OCI-LY7 (cell line): ENCODE results near the gene VEGFB. TPM values are rescaled to one million over a fixed set of nuclear protein-coding genes. Genes with fewer than 3 reads are reported as not detected.

Source experiments
- BruUV-seq: library from RNA; stranded (reverse); fragments of 400-500 nt; replicated peaks from 2 replicates; lab custom pipeline; 2021; lab: Mats Ljungman, UMichigan
- CTCF ChIA-PET: fragments of 300-600 bp; sonication (Branson Sonifier 250); formaldehyde crosslinking; loops from one replicate; lab custom pipeline; 2022; ENCODE audit warnings: antibody characterized with exemption; ENCODE audit not compliant: unreplicated experiment; lab: Charles Lee
- POLR2A ChIA-PET: fragments of 300-600 bp; sonication (Branson Sonifier 250); formaldehyde crosslinking; loops from one replicate; lab custom pipeline; 2022; ENCODE audit warnings: antibody characterized with exemption; lab: Charles Lee
- DNase-seq: peaks from one replicate; pipeline ENCODE4 v3.0.0-alpha.2; 2015; ENCODE audit warnings: low spot score
- H2AFZ ChIP-seq: fragments of 200-600 bp; sonication (generic), shearing (Covaris generic); 2 replicates; pipeline ENCODE4 v1.6.1; 2014; ENCODE audit warnings: mild to moderate bottlenecking, antibody characterized with exemption, low read length, moderate library complexity
- H3K27ac ChIP-seq: fragments of 200-600 bp; sonication (generic); 2 replicates; pipeline ENCODE4 v1.5.1; 2014; ENCODE audit warnings: mixed run types, low read depth, mild to moderate bottlenecking, moderate library complexity, low read length, inconsistent platforms; ENCODE audit not compliant: poor library complexity, severe bottlenecking
- H3K36me3 ChIP-seq: fragments of 200-600 bp; sonication (generic); 2 replicates; pipeline ENCODE4 v1.6.1; 2014; ENCODE audit warnings: mild to moderate bottlenecking, antibody characterized with exemption, low read length, moderate library complexity, mixed read lengths; ENCODE audit not compliant: insufficient read depth
- H3K4me1 ChIP-seq: fragments of 200-600 bp; sonication (generic); 2 replicates; pipeline ENCODE4 v1.5.1; 2014; ENCODE audit warnings: mild to moderate bottlenecking, low read length; ENCODE audit not compliant: insufficient read depth, poor library complexity, severe bottlenecking
- H3K4me2 ChIP-seq: fragments of 200-600 bp; sonication (generic); 2 replicates; pipeline ENCODE4 v1.6.1; 2014; ENCODE audit warnings: mild to moderate bottlenecking, low read length
- H3K4me3 ChIP-seq: fragments of 200-600 bp; sonication (generic); 2 replicates; pipeline ENCODE4 v1.5.1; 2014; ENCODE audit warnings: mild to moderate bottlenecking, low read depth, low read length; ENCODE audit not compliant: poor library complexity, severe bottlenecking
- H3K79me2 ChIP-seq: fragments of 200-600 bp; sonication (generic); 2 replicates; pipeline ENCODE4 v1.6.1; 2016; ENCODE audit warnings: low read depth, mild to moderate bottlenecking, low read length, moderate library complexity, mixed read lengths; ENCODE audit not compliant: insufficient read depth
- H3K9me2 ChIP-seq: fragments of 200-600 bp; sonication (generic); 2 replicates; pipeline ENCODE4 v1.6.1; 2016; ENCODE audit warnings: mild to moderate bottlenecking, low read length, mixed read lengths; ENCODE audit not compliant: insufficient read depth
- H3K9me3 ChIP-seq: fragments of 200-600 bp; sonication (generic); 2 replicates; pipeline ENCODE4 v1.6.1; 2014; ENCODE audit warnings: mild to moderate bottlenecking, mixed run types, low read length, mixed read lengths
- H4K20me1 ChIP-seq: fragments of 200-600 bp; sonication (generic); 2 replicates; pipeline ENCODE4 v1.6.1; 2014; ENCODE audit warnings: mild to moderate bottlenecking, antibody characterized with exemption, low read length, moderate library complexity, mixed read lengths; ENCODE audit not compliant: insufficient read depth
- CTCF ChIP-seq: fragments of 200-600 bp; sonication (generic); conservative IDR thresholded peaks from 2 replicates; pipeline ENCODE4 v1.5.1; 2014; ENCODE audit warnings: mild to moderate bottlenecking, antibody characterized with exemption, low read length, moderate library complexity, mixed read lengths
- EZH2phosphoT487 ChIP-seq: fragments of 200-600 bp; sonication (generic); IDR thresholded peaks from 2 replicates; pipeline ENCODE4 v1.6.1; 2018; ENCODE audit warnings: low read depth, borderline replicate concordance, mild to moderate bottlenecking, mixed run types, antibody characterized with exemption, low read length, moderate library complexity, mixed read lengths
- intact Hi-C: fragments of 100-400 bp; cut with micrococcal nuclease; formaldehyde crosslinking; loops from one replicate; pipeline ENCODE4 v1.10.0; 2022; ENCODE audit not compliant: unreplicated experiment
- total RNA-seq, 2 experiments: library from RNA; depleted of rRNA in 1 of 2; stranded (reverse); fragments of >200 nt in 1 of 2; shearing (Covaris generic) in 1 of 2; gene quantifications; 2 replicates each; pipeline ENCODE4 v1.2.3, GENCODE V29; 2014 to 2022

The VEGFB gene
- total RNA-seq, 2 experiments from 2014 or later, result 35.3 to 59.6 TPM

GRCh38 chr11:64276653-64277431 lies 42.5 kb downstream of the VEGFB start:
- intact Hi-C loops, result no loop called here
- no peak overlapping the region for H3K4me2 ChIP-seq
- H3K36me3 ChIP-seq, result peaks cover 13% of the 10 kb centered on the region; the same call in 1 of the 2 replicates
- ChIA-PET CTCF (no interaction called here), POLR2A (no interaction called here)
- no peak overlapping the region for H3K27ac ChIP-seq
- H3K4me3 ChIP-seq, result no peak overlapping the region
- DNase-seq, result no peak
- no TSS peak for BruUV-seq
- H3K79me2 ChIP-seq, result peaks cover 9% of the 10 kb centered on the region; the same call in 1 of the 2 replicates
- no peak for TF ChIP-seq CTCF
- TF ChIP-seq EZH2phosphoT487, result no peak
- H2AFZ ChIP-seq, result no peak overlapping the region
- no peaks in the 10 kb centered on the region for H3K9me3 ChIP-seq
- H4K20me1 ChIP-seq, result no peaks in the 10 kb centered on the region
- no peaks in the 10 kb centered on the region for H3K9me2 ChIP-seq
- H3K4me1 ChIP-seq, result peaks cover 9% of the 10 kb centered on the region

- H3K9me2 ChIP-seq, result no peaks in the 10 kb centered on the region
- H4K20me1 ChIP-seq, result no peaks in the 10 kb centered on the region
- no peaks in the 10 kb centered on the region for H3K4me1 ChIP-seq
- H3K4me2 ChIP-seq, result no peak overlapping the region
- H3K9me3 ChIP-seq, result no peaks in the 10 kb centered on the region
- POLR2A ChIA-PET, result no interaction called here
- intact Hi-C loops, result no loop called here
- H3K79me2 ChIP-seq, result no peaks in the 10 kb centered on the region
- CTCF ChIA-PET, result no interaction called here
- peaks cover 18% of the 10 kb centered on the region for H3K36me3 ChIP-seq
- TF ChIP-seq CTCF (no peak), EZH2phosphoT487 (no peak)
- no peak overlapping the region for H2AFZ ChIP-seq
- no TSS peak for BruUV-seq
- H3K4me3 ChIP-seq, result no peak overlapping the region
- no peak for DNase-seq
- no peak overlapping the region for H3K27ac ChIP-seq
These were observed 44.3 kb downstream of the VEGFB start for GRCh38 chr11:64278576-64279190.
